Fibroblast of mammary gland (primary cell): ENCODE measurements around the gene TOMT.
A peak's percentile ranks its signal among the peaks of the same experiment; 100 is the strongest.

ENCODE experiments used
- DNase-seq: peaks from one replicate; pipeline ENCODE4 v3.0.0-alpha.2; 2010; ENCODE audit warnings: low read depth
- H3K4me3 ChIP-seq: 2 replicates; pipeline ENCODE4 v1.5.1; 2011; ENCODE audit warnings: low read depth, mild to moderate bottlenecking, low read length, moderate library complexity; ENCODE audit not compliant: control insufficient read depth
- CTCF ChIP-seq: conservative IDR thresholded peaks from 2 replicates; pipeline ENCODE4 v1.5.1; 2011; ENCODE audit warnings: low read depth, low read length, inconsistent platforms; ENCODE audit not compliant: control insufficient read depth, insufficient read depth

Gene TOMT

GRCh38 chr11:72084076-72084475 lies 21.6 kb upstream of the TOMT start:
- no peak for TF ChIP-seq CTCF
- DNase-seq, result no peak
- no peak overlapping the region for H3K4me3 ChIP-seq

- no peak for DNase-seq
- TF ChIP-seq CTCF, result no peak
- no peak overlapping the region for H3K4me3 ChIP-seq
These were observed 20.8 kb upstream of the TOMT start for GRCh38 chr11:72084965-72085364.

- no peak for TF ChIP-seq CTCF
- H3K4me3 ChIP-seq, result no peak overlapping the region
- no peak for DNase-seq
These were observed 19.9 kb upstream of the TOMT start for GRCh38 chr11:72085621-72086351.

GRCh38 chr11:72088076-72088808 lies 17.5 kb upstream of the TOMT start:
- no peak overlapping the region for H3K4me3 ChIP-seq
- no peak for TF ChIP-seq CTCF
- no peak for DNase-seq

GRCh38 chr11:72091292-72091691 lies 14.4 kb upstream of the TOMT start:
- peak; percentile 89 for TF ChIP-seq CTCF
- H3K4me3 ChIP-seq, result no peak overlapping the region
- peak; percentile 70 for DNase-seq

GRCh38 chr11:72098741-72099140 lies 7.0 kb upstream of the TOMT start:
- no peak for TF ChIP-seq CTCF
- no peak overlapping the region for H3K4me3 ChIP-seq
- no peak for DNase-seq
